HEK293 (cell line): Measurements from ENCODE around the gene DLG2.

Experiments
- CTCF ChIA-PET: fragments of 350-600 bp; formaldehyde crosslinking; extraction: SDS; loops from one replicate; lab custom pipeline; 2021; ENCODE audit warnings: antibody characterized with exemption; lab: Yijun Ruan, JAX
- POLR2A ChIA-PET: fragments of 300-600 bp; formaldehyde crosslinking; extraction: SDS; loops from one replicate; lab custom pipeline; 2020; ENCODE audit warnings: antibody characterized with exemption, inconsistent platforms; lab: Yijun Ruan, JAX
- H3K27ac ChIP-seq: fragments of 200-500 bp; sonication (Bioruptor generic); 2 replicates; pipeline ENCODE4 v1.5.1; 2014; ENCODE audit warnings: low read depth, low read length, control low read depth, inconsistent platforms; ENCODE audit errors: extremely low read depth
- H3K36me3 ChIP-seq, 2 experiments: fragments of 200-500 bp in 1 of 2; sonication (Bioruptor generic) in 1 of 2; 1 replicate in 1 of 2; 2 replicates in 1 of 2; pipeline ENCODE4 v1.5.1; 2014 to 2017; ENCODE audit warnings: inconsistent platforms in 2 of 2, low read length in 2 of 2; ENCODE audit not compliant: control insufficient read depth in 2 of 2, insufficient read depth in 1 of 2
- H3K4me1 ChIP-seq: fragments of 200-500 bp; sonication (Bioruptor generic); 2 replicates; pipeline ENCODE4 v1.5.1; 2014; ENCODE audit warnings: mild to moderate bottlenecking, low read length, inconsistent platforms; ENCODE audit not compliant: control insufficient read depth, insufficient read depth
- H3K4me3 ChIP-seq: 2 replicates; pipeline ENCODE4 v1.5.1; 2011; ENCODE audit warnings: low read depth, mild to moderate bottlenecking, control low read depth, low read length, moderate library complexity
- H3K9me3 ChIP-seq: fragments of 200-500 bp; sonication (Bioruptor generic); 2 replicates; pipeline ENCODE4 v1.5.1; 2014; ENCODE audit warnings: low read depth, low read length, inconsistent platforms; ENCODE audit not compliant: control insufficient read depth, insufficient read depth
- GFI1B ChIP-seq: fragments of 450-650 bp; formaldehyde crosslinking; IDR thresholded peaks from 2 replicates; pipeline ENCODE4 v1.5.1; 2016; ENCODE audit warnings: missing biosample characterization, missing genetic modification characterization
- HIC1 ChIP-seq: fragments of 450-650 bp; formaldehyde crosslinking; IDR thresholded peaks from 2 replicates; pipeline ENCODE4 v1.5.1; 2016; ENCODE audit warnings: missing biosample characterization, missing genetic modification characterization
- HOXA7 ChIP-seq: sonication (generic); formaldehyde crosslinking; IDR thresholded peaks from 2 replicates; pipeline ENCODE4 v1.8.1; 2022; ENCODE audit warnings: missing genetic modification reagents, borderline replicate concordance
- MZF1 ChIP-seq: fragments of 450-650 bp; formaldehyde crosslinking; IDR thresholded peaks from 2 replicates; pipeline ENCODE4 v1.5.1; 2017; ENCODE audit warnings: missing biosample characterization, missing genetic modification characterization, borderline replicate concordance
- OSR2 ChIP-seq: fragments of 450-650 bp; formaldehyde crosslinking; IDR thresholded peaks from 2 replicates; pipeline ENCODE4 v1.5.1; 2016; ENCODE audit warnings: missing biosample characterization, missing genetic modification characterization
- PBX3 ChIP-seq: sonication (generic); formaldehyde crosslinking; IDR thresholded peaks from 2 replicates; pipeline ENCODE4 v1.8.1; 2022; ENCODE audit warnings: mild to moderate bottlenecking, moderate library complexity, missing genetic modification reagents
- SALL2 ChIP-seq: fragments of 450-650 bp; formaldehyde crosslinking; IDR thresholded peaks from 2 replicates; pipeline ENCODE4 v1.5.0; 2017; ENCODE audit warnings: missing biosample characterization, mild to moderate bottlenecking, missing genetic modification characterization, borderline replicate concordance
- ZFP37 ChIP-seq: fragments of 450-650 bp; formaldehyde crosslinking; IDR thresholded peaks from 2 replicates; pipeline ENCODE4 v1.5.1; 2016; ENCODE audit warnings: missing biosample characterization, missing genetic modification characterization
- ZNF121 ChIP-seq: fragments of 450-650 bp; formaldehyde crosslinking; IDR thresholded peaks from 2 replicates; pipeline ENCODE4 v1.5.1; 2016; ENCODE audit warnings: missing biosample characterization, missing genetic modification characterization
- ZNF16 ChIP-seq: fragments of 450-650 bp; formaldehyde crosslinking; IDR thresholded peaks from 2 replicates; pipeline ENCODE4 v1.5.1; 2016; ENCODE audit warnings: low read depth, missing biosample characterization, missing genetic modification characterization
- ZNF214 ChIP-seq: fragments of 450-650 bp; formaldehyde crosslinking; IDR thresholded peaks from 2 replicates; pipeline ENCODE4 v1.5.1; 2017; ENCODE audit warnings: missing biosample characterization, mild to moderate bottlenecking, missing genetic modification characterization, borderline replicate concordance
- ZNF223 ChIP-seq: fragments of 450-650 bp; formaldehyde crosslinking; IDR thresholded peaks from 2 replicates; pipeline ENCODE4 v1.5.1; 2016; ENCODE audit warnings: missing biosample characterization, missing genetic modification characterization
- ZNF248 ChIP-seq: fragments of 450-650 bp; formaldehyde crosslinking; IDR thresholded peaks from 2 replicates; pipeline ENCODE4 v1.5.1; 2017; ENCODE audit warnings: missing biosample characterization, missing genetic modification characterization
- ZNF266 ChIP-seq: fragments of 450-650 bp; formaldehyde crosslinking; IDR thresholded peaks from 2 replicates; pipeline ENCODE4 v1.5.1; 2016; ENCODE audit warnings: missing biosample characterization, missing genetic modification characterization, low read depth
- ZNF274 ChIP-seq, 2 experiments: fragments of 200-500 bp in 1 of 2; fragments of 450-650 bp in 1 of 2; sonication (Bioruptor generic) in 1 of 2; formaldehyde crosslinking in 1 of 2; IDR thresholded peaks; 2 replicates each; pipeline versions ENCODE4 v1.5.1 to v1.6.1; 2014 to 2016; ENCODE audit warnings: borderline replicate concordance in 1 of 2, inconsistent platforms in 1 of 2, low read length in 1 of 2, missing biosample characterization in 1 of 2, missing genetic modification characterization in 1 of 2
- ZNF433 ChIP-seq: fragments of 450-650 bp; formaldehyde crosslinking; IDR thresholded peaks from 2 replicates; pipeline ENCODE4 v1.5.1; 2016; ENCODE audit warnings: missing biosample characterization, missing genetic modification characterization, low read depth
- ZNF48 ChIP-seq: fragments of 450-650 bp; formaldehyde crosslinking; IDR thresholded peaks from 2 replicates; pipeline ENCODE4 v1.5.1; 2016; ENCODE audit warnings: missing biosample characterization, missing genetic modification characterization
- ZNF560 ChIP-seq: fragments of 450-650 bp; formaldehyde crosslinking; IDR thresholded peaks from 2 replicates; pipeline ENCODE4 v1.5.1; 2017; ENCODE audit warnings: missing biosample characterization, missing genetic modification characterization, borderline replicate concordance
- ZNF561 ChIP-seq: fragments of 450-650 bp; IDR thresholded peaks from 2 replicates; pipeline ENCODE4 v1.5.1; 2018; ENCODE audit warnings: missing biosample characterization, missing genetic modification characterization, borderline replicate concordance
- ZNF580 ChIP-seq: fragments of 450-650 bp; formaldehyde crosslinking; IDR thresholded peaks from 2 replicates; pipeline ENCODE4 v1.5.1; 2016; ENCODE audit warnings: missing biosample characterization, missing genetic modification characterization
- ZNF830 ChIP-seq: fragments of 450-650 bp; IDR thresholded peaks from 2 replicates; pipeline ENCODE4 v1.5.0; 2018; ENCODE audit warnings: missing biosample characterization, missing genetic modification characterization, low read depth, mild to moderate bottlenecking, moderate library complexity
- ZSCAN23 ChIP-seq: fragments of 450-650 bp; formaldehyde crosslinking; IDR thresholded peaks from 2 replicates; pipeline ENCODE4 v1.5.1; 2016; ENCODE audit warnings: missing biosample characterization, missing genetic modification characterization

Gene DLG2

GRCh38 chr11:84105148-84105547 lies 1522.0 kb downstream of the DLG2 start (continued):
- no peak for TF ChIP-seq HIC1 (tag by site-specific recombination)
- no peak for TF ChIP-seq ZNF48 (tag by site-specific recombination)
- TF ChIP-seq ZNF560 (tag by site-specific recombination) = no peak
- no peak for TF ChIP-seq PBX3 (CRISPR knock-in tag)
- no peak for TF ChIP-seq ZNF223 (tag by site-specific recombination)

- TF ChIP-seq OSR2 (tag by site-specific recombination) (no peak), ZFP37 (no peak), ZNF580 (tag by site-specific recombination) (no peak), MZF1 (tag by site-specific recombination) (no peak), ZNF266 (tag by site-specific recombination) (no peak), ZNF274 (IDR thresholded peaks at IDR 0.05; ENCODE audit: low read length) (no peak), ZNF274 (tag by site-specific recombination; IDR thresholded peaks at IDR 0.05; ENCODE audit: borderline replicate concordance) (no peak), ZNF121 (tag by site-specific recombination) (no peak)
- Histone ChIP-seq H3K36me3 (no peaks in the 10 kb centered on the region), H3K4me3 (no peak overlapping the region), H3K4me1 (no peaks in the 10 kb centered on the region), H3K9me3 (no peaks in the 10 kb centered on the region), H3K27ac (no peak overlapping the region)
- ChIA-PET POLR2A (no interaction called here), CTCF (no interaction called here)
These were observed 1524.0 kb downstream of the DLG2 start for GRCh38 chr11:84103096-84103495.

- ChIA-PET CTCF (interaction anchor here (0.7 to 1.2 kb wide), 2 partner anchors 269 to 881 kb away, joined by 5 read pairs; no protein-coding TSS in a partner anchor), POLR2A (no interaction called here)
- Histone ChIP-seq H3K9me3 (no peaks in the 10 kb centered on the region), H3K4me3 (no peak overlapping the region), H3K27ac (no peak overlapping the region), H3K4me1 (no peaks in the 10 kb centered on the region), H3K36me3 (no peaks in the 10 kb centered on the region)
- TF ChIP-seq ZNF830 (tag by site-specific recombination) = no peak
- TF ChIP-seq ZNF561 (tag by site-specific recombination) = no peak
- TF ChIP-seq ZNF214 (tag by site-specific recombination) = no peak
- TF ChIP-seq ZNF248 (tag by site-specific recombination) = no peak
- no peak for TF ChIP-seq HOXA7
- no peak for TF ChIP-seq ZNF16 (tag by site-specific recombination)
- TF ChIP-seq ZSCAN23 (tag by site-specific recombination) = no peak
- TF ChIP-seq GFI1B (tag by site-specific recombination) = no peak
- TF ChIP-seq MZF1 (tag by site-specific recombination) = no peak
- no peak for TF ChIP-seq ZNF433 (tag by site-specific recombination)
- TF ChIP-seq SALL2 (tag by site-specific recombination) = no peak
These were observed 1530.0 kb downstream of the DLG2 start for GRCh38 chr11:84097186-84097585.
